ENCODE measurements around the gene SLC27A2. TPM values are rescaled to one million over a fixed set of nuclear protein-coding genes. Genes with fewer than 3 reads are reported as not detected.
"Not testable (repeated sequence)": the region's sequence is repeated elsewhere in the genome, so short reads cannot be mapped to it uniquely, and the experiment has no call there.

Gene SLC27A2
- total RNA-seq, 1 donor from 2014 or later: 29.2 TPM

GRCh38 chr15:50188793-50189192 is 6.8 kb downstream of the SLC27A2 start:
- intact Hi-C loops (cut with micrococcal nuclease): not testable (repeated sequence)

- intact Hi-C loops (cut with micrococcal nuclease): no loop called here
These were observed 7.6 kb downstream of the SLC27A2 start for GRCh38 chr15:50189633-50190032.

DNA sequence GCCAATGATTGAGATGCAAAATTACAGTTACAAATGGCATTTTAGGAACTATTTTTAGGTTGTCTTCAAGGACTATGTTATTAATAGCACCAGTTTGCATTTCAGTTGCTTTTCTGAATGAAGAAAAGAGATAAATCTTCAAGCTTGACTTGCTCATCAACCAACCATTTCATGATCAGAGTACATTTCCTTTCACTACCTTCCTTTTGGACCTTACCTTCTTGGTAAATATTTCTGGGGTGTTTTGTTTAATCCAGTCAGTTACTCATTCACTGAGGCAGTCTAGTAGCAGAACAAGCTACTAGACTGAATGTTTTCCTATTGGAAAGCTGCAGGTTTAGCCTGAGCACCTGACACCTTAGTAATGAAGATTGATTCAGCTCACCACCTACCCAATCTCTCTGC is 8.2 kb downstream of the SLC27A2 start:
- intact Hi-C loops (cut with micrococcal nuclease): no loop called here

DNA sequence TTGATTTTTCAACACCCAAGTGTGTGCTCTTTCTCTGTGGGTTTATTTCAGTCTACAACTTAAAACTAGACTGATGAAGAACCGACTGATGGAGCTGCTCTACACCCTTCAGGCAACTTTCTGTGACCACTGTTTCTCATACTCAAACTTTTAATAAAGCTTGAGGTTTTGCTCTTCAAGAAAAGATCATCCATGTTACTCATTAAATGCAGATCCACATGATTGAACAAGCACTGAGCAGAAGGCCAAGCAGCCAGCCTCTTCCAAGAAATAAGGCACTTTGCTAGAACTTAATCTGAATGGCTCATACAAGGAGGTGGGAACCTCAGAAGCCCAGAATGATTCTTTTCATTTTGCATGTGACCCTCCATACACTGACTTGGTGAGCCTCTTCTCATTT is 8.7 kb downstream of the SLC27A2 start:
- intact Hi-C loops (cut with micrococcal nuclease): no loop called here

DNA sequence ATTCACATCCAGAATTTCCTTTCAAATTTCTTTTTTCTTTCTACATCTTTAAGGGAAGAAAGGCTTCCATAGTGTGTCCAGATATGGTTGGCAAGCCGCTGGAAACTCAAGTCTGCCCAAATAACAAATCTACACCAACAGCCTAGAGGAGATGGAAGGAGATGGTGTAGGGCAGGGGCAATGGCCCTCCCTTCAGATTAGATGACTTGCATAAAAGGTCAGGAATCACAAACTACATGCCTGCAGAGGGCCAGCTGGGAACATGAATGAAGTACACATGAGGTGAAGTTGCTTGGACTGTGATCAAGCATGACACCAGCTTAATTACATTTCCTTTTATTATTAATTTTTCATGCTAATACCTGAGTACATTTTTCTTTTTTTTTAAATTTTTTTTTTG is 10.2 kb downstream of the SLC27A2 start:
- intact Hi-C loops (cut with micrococcal nuclease): no loop called here

GRCh38 chr15:50192926-50193620 is 11.1 kb downstream of the SLC27A2 start:
- intact Hi-C loops (cut with micrococcal nuclease): no loop called here

- intact Hi-C loops (cut with micrococcal nuclease): no loop called here
These were observed 20.0 kb downstream of the SLC27A2 start for GRCh38 chr15:50202003-50202402.

DNA sequence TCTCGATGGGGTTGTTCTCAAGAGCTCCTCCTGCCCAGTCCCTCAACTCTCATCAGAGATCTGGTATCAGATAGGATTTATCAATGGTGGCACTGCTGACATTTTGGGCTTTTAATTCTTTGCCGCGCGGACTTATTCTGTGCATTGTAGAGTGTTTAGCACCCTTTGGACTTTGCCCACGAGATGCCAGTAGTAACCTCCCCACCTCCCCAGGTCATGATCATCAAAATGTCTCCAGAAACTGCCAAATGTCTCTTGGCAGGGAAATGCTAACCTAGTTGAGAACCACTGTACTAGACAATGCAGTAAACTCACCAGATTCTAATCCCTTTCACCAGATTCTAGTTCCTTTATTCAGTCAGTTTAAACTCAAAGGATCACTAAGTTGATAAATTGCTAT is 24.0 kb downstream of the SLC27A2 start:
- intact Hi-C loops (cut with micrococcal nuclease): no loop called here

DNA sequence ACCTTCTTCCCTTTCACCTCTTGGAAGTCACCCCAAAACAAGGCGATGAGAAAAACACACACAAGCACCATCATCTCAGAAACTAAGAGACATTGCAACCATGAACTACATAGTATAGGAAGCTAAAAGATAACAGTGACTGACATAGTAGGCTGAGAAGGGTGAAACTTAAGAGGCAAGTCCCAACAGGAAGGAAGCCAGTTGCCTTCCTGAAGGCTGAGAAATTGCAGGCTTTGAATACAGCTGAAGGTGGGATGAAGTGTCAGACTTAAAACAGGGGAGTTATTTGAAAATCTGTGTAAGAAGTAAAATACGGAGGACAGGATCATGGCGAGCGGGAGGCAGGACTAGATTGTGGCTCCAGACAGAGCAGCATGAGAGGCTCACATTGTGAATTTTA is 27.8 kb downstream of the SLC27A2 start:
- intact Hi-C loops (cut with micrococcal nuclease): no loop called here

DNA sequence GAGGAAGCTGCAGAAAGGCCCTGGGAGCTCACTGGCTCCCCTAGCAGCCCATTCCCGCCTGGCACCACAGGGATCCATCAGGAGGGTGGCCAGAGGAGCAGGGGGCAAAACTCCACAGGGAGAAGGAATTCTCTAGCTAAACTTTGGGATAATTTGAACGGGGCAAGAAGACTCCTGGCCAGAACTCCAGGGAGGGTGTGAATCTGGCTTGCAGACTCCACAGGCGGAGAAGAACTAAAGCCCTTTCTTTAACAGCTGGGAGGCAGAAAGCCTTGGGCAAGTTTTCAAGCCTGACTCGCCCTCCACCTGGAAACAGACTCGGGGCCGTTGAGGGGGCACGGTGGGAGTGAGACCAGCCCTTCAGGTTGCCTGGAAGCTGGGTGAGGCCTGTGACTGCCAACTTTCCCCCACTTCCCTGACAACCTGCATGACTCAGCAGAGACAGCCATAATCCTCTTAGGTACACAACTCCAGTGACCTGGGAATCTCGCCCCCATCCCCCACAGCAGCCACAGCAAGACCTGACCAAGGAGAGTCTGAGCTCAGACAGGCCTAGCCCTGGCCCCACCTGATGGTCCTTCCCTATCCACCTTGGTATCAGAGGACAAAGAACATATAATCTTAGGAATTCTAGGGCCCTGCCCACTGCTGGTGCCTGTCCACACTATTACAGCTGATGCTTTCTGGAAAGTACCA is 28.6 kb downstream of the SLC27A2 start:
- intact Hi-C loops (cut with micrococcal nuclease): no loop called here

- intact Hi-C loops (cut with micrococcal nuclease): no loop called here
These were observed 36.3 kb downstream of the SLC27A2 start for GRCh38 chr15:50218291-50218690.

DNA sequence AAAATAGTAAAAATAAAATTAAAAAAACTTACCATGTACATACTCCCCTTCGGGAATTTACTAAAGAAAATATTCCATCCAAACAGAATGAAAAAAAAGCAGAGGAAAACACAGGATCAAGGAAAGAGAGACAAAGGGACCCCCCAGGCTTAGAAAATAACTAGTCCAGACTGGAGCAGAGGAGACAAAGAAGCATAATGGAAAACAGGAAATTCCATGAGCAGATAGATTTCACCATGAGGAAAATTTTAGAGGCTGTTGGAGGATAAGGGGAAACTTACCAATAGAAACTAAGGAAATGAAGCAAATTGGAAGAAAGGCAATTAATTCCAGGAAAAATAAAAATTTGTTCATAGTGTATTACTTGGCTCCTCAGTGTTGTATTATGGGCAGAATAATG is 36.7 kb downstream of the SLC27A2 start:
- intact Hi-C loops (cut with micrococcal nuclease): no loop called here

GRCh38 chr15:50219820-50220219 is 37.8 kb downstream of the SLC27A2 start:
- intact Hi-C loops (cut with micrococcal nuclease): no loop called here

DNA sequence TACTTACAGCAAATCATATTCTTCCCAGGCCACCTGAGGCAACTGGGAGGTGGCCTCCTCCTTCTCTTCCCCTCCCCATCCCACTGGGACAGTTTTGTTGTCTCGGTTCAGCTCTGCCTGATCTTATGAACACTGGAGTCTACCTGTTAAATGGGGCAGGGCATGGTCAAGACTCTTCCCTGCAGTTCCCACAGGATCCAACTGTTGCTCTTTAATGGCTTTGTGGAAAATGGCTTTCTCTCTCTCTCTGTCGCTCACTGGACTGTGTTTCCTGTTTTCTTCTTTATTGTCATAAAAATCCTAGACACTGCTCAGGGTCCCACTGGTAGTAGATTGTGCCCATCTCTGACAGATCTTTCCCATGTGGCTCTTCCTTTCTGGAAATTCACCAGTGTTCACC is 40.2 kb downstream of the SLC27A2 start:
- intact Hi-C loops (cut with micrococcal nuclease): no loop called here

DNA sequence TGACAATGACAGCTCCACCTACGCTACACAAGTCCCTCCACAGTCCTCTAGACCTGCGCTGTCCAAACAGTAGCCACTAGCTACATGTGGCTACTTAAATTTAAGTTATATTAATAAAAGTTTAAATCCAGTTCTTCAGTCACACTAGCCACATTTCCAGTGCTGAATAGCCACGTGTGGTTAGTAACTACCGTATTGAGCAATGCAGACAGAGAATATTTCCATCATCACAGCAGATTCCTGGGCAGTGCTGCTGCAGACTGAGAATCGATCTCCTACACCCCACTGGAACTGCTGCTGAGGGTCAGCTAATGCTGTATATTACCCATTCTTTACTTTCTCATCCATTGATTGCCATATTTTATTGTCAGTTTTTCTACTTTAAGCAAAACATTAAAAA is 42.6 kb downstream of the SLC27A2 start:
- intact Hi-C loops (cut with micrococcal nuclease): no loop called here

DNA sequence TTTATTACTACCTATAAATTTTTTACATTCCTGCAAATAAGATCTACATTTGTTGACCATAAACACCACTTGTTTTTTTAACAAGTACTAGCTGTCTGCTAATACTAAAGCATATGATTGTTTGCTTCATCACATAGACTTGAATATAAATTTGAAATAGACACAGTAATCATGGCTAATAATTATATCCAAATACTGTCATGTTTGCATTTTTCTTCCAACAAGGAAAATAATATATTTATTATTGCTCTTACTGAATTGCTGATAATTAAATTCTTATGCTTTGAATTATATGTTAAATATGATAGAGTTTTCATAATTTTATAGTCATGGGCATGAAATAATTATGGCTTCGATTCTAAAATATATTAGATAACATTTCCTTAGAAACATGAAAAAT is 43.1 kb downstream of the SLC27A2 start:
- intact Hi-C loops (cut with micrococcal nuclease): no loop called here

DNA sequence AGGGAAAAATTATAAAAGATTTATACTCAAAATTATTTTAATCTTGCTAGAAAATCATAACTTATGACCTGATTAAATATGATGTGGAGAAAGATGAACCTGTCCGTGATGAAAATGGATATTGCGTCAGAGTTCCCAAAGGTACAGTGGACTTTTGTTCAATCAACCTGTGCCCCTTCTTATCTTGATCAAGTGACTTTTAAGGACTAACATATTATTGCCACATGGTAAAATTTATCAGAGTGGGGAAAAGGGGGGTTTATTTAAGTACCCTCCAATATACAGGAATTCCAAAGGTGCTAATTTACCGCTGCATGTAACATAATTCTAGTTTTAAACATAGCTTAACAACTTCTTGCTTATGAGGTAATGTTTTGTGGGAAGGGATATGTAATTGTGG is 43.9 kb downstream of the SLC27A2 start:
- intact Hi-C loops (cut with micrococcal nuclease): no loop called here

GRCh38 chr15:50227076-50227475 is 45.1 kb downstream of the SLC27A2 start:
- intact Hi-C loops (cut with micrococcal nuclease): no loop called here

DNA sequence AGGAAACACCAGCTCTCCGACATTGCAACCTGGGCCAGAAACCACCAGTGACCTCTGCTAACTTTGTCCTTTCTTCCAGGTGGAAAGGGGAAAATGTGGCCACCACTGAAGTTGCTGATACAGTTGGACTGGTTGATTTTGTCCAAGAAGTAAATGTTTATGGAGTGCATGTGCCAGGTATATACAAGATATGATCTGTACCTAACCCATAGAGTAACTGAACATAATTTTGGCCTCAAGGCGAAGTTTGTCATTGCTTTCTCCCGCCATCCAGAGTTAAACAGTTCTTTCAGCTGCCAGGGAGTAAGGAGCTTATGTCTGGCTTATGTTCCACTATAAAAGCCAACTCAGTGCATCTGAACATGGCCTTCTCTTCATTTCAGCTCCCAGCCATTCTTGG is 46.9 kb downstream of the SLC27A2 start:
- intact Hi-C loops (cut with micrococcal nuclease): no loop called here

GRCh38 chr15:50229336-50229735 is 47.3 kb downstream of the SLC27A2 start:
- intact Hi-C loops (cut with micrococcal nuclease): no loop called here

DNA sequence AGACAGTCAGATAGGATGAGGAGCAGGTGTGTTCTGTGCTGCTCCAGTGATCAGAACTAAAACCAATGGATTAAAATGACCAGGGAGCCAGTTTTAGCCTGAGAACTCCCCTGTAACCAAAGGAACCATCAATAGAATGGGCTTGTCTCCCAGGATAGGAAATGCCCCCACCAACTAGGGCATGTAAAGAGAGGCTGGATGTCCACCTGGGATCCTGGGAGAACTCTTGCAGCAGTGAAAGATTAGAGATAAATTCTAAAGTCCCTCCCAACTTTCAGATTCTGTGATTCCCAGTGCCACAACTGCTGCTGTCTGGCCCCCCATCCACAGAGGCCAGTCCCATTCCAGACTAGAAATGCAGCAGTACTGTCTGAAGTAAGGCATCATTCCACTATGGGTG is 49.8 kb downstream of the SLC27A2 start:
- intact Hi-C loops (cut with micrococcal nuclease): no loop called here

DNA sequence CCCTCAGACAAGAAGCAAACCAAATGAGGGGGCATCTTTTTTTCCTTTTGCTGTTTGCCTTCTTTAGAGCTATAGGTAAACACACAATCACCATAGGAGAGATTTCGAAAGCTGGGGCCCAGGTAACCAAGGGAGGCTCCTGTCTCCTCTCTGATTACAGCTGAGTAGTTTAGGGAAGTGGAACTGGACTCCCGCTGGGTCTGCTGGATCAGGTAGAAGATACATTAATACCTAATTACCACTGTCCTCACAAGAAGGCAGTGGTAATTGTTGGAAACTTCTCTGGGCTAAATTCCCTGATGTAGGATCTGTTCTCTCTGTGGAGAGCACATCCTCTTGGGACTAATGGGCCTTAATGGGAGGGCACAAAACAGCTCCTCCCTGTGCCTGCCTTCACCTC is 50.8 kb downstream of the SLC27A2 start:
- intact Hi-C loops (cut with micrococcal nuclease): no loop called here

GRCh38 chr15:50233192-50233736 is 51.3 kb downstream of the SLC27A2 start:
- intact Hi-C loops (cut with micrococcal nuclease): no loop called here

Measured in T-helper 2 cell treated with Interferon-gamma antibody and Interleukin-4, amounts not matched to agents 100 ng/mL and 5 ng/mL, for 36 hours (primary cell).